GM21381 (cell line): ENCODE results near the gene GABRA6.

Experiments
- ATAC-seq: cut with Tn5 transposase; IDR thresholded peaks from one replicate; pipeline ENCODE4 v1.9.1; 2021; ENCODE audit warnings: mild to moderate bottlenecking, moderate library complexity; ENCODE audit not compliant: unreplicated experiment

Gene GABRA6

GRCh38 chr5:161751265-161751664, 65.7 kb downstream of the GABRA6 start:
- ATAC-seq = no peak
